Stimulated activated naive CD4-positive, alpha-beta T cell treated with Interleukin-2 at 50 U/mL for 16 hours (primary cell): ENCODE data around the gene OR11A1.

Experiments
- DNase-seq: peaks from one replicate; lab custom pipeline; 2025; lab: John Stamatoyannopoulos, UW

OR11A1 gene

GRCh38 chr6:29456971-29457370 is at the start of gene OR11A1, which contains the start of gene OR2H1:
Gene OR11A1 (minus strand): TSS chr6:29457071. CDS start chr6:29427641, 29,430 bp downstream.
Gene OR2H1 (plus strand): TSS chr6:29457155. CDS start chr6:29461770, 4,615 bp downstream.
- DNase-seq: no peak

DNA sequence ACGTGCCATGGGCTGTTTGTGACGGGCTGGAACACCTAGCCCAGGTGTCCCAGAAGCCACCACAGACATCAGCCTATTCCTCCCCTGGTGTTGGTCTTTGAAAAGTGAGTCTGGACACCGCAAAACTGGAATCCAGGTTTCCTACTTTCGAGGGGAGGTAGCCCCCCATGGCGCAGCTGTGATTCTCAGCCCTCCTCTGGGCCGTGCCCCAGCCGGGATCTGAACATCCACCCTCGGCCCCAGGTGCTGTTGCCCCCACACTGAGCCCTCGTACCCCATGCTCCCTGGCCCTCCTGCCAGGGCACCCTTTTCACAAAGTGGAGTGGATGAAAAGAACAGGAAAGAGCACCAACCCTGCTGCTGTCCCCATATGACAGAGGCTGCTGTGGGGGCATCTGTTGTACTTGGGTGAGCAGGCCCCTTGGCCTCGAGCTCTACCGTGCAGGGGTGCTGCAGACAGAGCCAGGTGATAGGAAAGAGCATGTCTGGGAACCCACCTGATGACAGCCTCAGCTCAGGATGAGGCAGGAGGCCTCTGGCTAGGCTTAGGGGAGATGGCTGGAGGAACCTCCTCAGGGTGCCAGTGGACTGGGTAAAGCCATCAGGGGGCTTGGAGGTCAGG is 49.7 kb upstream of the OR11A1 start:
- DNase-seq: no peak

- no peak for DNase-seq
Observed at GRCh38 chr6:29505808-29506207, 48.9 kb upstream of the OR11A1 start.

GRCh38 chr6:29504961-29505360 is 48.1 kb upstream of the OR11A1 start:
- DNase-seq: no peak

DNA sequence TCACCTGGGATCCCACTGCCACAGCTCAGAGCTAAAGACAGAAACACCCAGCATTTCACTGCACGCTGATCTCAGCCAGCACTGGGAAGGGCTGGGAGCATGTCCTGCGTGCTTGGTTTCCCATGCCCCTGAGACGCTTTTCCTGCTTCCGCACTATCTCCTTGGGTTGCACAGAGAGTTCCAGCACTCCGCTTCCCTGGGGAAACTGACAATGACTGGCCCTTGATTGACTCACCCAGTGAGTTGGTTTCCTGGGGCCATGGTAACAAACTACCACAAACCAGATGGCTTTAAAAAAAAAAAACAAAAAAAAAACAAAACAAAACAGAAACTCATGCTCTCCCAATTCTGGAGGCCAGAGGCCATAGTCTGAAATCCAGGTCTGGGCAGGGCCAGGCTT is 45.7 kb upstream of the OR11A1 start:
- DNase-seq: no peak

GRCh38 chr6:29502181-29502580 is 45.3 kb upstream of the OR11A1 start:
- DNase-seq: no peak

DNA sequence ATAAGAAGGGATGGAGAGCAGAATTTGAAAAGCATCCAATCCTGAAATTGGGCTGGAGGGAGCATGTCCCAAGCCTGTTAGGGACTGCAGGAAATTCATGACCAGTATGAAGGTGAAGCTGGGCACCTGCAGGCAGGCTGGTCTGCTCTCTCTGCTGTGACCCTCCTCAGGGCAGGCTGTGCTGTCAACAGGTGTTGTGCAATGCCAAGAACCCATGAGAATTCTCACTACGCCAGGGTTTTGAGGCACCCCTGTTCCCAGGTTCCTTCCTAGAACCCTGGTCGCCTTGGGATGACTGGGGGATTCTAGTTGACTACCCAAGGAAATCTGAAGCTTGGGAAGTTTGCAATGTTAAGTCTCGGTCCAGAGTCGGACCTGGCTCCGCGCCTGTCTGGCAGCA is 44.2 kb upstream of the OR11A1 start:
- DNase-seq: no peak

GRCh38 chr6:29500594-29500993 is 43.7 kb upstream of the OR11A1 start:
- no peak for DNase-seq

DNA sequence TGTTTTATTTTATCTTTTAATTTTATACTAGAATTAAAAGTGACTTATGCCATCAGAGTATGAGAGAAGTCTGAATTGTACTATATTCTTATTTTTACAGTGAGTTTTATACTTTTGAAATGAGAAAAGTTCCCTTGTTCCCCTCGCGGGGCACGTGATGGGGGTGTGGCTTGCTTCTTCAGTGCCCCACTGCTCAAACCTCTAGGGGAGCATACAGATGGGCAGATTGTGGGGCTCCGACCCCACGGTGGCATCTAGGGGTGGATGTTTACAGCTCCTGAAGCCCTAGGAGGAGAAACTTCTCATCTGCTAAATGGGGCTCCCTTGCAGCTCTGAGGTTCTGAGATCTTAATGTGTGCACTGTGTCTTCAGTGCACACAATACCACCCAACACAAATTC is 42.8 kb upstream of the OR11A1 start:
- DNase-seq: no peak

DNA sequence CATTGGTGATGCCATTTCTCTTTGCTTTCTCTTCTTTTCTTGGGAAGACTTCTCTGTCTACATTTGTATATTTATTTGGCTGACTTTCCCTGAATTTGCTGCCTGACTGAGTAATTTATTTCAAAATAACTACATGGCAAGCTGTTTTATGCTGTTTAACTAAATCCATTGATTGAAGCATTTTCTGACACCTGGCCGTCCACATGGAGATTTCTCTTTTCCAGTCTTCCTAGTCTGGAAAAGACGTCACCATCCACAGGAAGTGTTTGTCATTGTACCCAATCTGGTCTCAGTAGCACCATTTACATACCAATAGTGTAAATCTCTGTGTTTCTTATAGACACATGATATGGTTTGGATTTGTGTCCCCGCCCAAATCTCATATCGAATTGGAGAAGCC is 40.1 kb upstream of the OR11A1 start:
- no peak for DNase-seq

DNA sequence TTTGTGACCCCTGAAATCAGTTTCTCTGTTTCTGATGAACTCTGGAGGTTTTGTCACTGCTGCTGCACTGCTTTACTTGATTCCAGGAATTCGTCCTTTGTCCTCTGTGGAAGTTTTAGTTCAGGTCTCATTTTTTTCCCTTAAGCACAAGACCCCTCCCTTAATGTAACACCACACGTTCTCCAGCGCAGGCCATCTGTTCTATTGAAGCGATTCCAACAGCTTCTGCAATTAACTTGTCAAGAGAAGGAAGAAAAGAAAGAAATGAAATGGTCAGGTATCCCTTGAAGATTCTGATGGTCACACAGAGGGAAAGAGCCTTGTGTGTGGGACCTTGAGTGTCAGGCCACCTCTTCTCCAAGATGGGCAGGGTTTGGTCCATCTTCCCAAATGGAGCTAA is 38.7 kb upstream of the OR11A1 start:
- DNase-seq: no peak

DNA sequence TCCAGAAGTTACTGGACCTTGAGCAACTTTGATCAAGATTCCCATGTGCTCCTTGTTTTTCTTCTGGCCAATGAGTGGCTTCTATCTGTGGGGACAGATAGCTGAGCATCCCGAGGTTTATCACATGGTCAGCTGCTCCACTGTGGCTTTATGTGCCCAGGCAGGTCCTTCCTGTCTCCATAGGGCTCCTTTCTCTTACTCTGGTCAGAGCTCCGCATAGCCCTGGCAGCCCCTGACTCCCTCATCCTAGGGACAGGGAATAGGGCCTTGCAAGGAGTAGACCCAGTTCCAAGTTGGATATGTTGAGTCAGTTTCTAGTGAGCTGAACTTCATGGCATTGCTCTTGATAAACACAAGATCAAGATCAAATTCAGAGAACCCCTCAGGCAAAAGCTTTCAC is 37.3 kb upstream of the OR11A1 start:
- DNase-seq: no peak

GRCh38 chr6:29493261-29493660 is 36.4 kb upstream of the OR11A1 start:
- DNase-seq: no peak

- DNase-seq: no peak
Observed at GRCh38 chr6:29491574-29491973, 34.7 kb upstream of the OR11A1 start.

DNA sequence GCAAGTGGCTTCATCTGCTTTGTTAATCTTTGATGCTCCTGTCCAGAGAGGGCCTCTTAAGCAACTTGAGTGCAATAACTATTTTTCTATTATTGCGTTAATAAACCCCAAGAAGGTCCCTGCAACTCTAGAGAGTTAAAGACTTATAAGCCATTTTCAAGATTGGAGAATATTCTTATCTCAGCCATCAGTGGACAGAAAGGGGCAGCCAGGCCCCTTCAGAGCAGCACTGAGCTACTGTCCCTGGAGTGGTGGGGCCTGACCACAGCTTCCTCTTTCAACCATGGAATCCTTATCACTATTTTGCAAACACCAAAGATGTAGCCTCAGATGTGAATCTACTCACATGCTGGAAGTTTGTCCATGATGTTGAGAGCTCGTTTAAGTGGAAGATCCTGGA is 33.7 kb upstream of the OR11A1 start:
- no peak for DNase-seq

- no peak for DNase-seq
Observed at GRCh38 chr6:29490055-29490454, 33.2 kb upstream of the OR11A1 start.

DNA sequence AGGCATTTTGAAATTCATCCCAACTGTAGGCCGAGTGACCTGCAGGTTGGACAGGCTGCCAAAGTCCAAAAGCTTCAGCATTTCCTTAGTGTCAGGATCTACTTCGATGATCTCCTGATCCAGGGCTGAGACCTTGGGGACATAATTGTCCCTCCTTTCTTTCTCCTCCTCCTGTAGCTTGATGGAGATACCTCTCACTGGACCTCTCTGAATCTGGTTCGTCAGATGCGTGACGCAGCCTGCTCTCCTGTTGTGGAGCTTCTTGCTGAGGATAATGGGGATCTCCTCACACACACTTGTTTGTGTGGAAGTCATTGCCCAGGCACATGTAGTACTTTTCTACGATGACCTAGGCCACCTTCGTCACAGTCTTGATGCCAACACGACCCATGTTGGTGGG is 32.4 kb upstream of the OR11A1 start:
- DNase-seq: no peak

GRCh38 chr6:29488874-29489273 is 32.0 kb upstream of the OR11A1 start:
- no peak for DNase-seq

DNA sequence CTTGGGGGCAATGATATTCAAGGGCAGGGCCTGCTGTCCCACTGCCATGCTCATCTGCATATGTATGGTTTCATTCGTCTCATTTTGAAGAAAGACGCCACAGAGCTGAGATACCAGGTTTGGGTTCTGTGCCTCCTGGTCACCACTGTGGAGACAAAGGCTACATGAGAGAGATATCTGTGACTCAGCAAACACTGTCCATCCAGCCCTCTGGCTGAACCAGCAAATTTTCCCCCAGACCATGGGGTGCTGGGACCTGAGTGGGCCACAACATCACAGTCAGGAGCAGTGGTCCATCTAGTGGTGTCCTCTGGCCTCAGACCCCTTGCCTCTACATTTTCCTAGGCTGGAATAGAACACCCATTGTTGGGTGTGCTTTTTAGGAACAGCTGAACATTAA is 30.8 kb upstream of the OR11A1 start, which contains the start of gene MAS1L:
TSS of gene MAS1L (minus strand) at position 297 of the 400 bp plus-strand sequence. CDS start at position 243, 54 bp downstream.
- no peak for DNase-seq

DNA sequence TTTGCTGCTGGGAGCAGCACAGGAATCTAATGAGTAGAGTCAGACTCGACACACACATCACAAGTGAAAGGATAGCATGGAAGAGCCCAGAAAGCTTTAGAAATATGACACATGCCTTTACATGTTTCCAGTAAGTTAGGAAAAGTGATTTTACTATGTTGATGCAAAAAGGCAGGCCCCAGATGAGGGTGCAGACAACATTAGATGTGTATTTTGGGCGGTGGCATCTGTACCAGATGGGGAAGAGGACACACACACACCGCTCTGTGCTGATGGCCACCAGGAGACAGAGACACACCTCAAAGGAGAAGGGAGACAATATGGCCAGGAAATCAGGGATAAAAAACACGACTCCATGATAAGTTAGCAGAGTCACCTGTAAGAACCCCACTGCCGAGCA is 30.3 kb upstream of the OR11A1 start:
- DNase-seq: no peak

- no peak for DNase-seq
Observed at GRCh38 chr6:29486577-29486976, 29.7 kb upstream of the OR11A1 start.

- DNase-seq: no peak
Observed at GRCh38 chr6:29483735-29484134, 26.9 kb upstream of the OR11A1 start.

GRCh38 chr6:29483186-29483585 is 26.3 kb upstream of the OR11A1 start:
- no peak for DNase-seq

GRCh38 chr6:29479560-29479959 is 22.7 kb upstream of the OR11A1 start:
- DNase-seq: no peak
